ENCODE data around the gene LRRC14B.

- TF ChIP-seq CTCF (IDR thresholded peaks at IDR 0.05 in 4 of 5, conservative IDR thresholded peaks at IDR 0.05 in 1 of 5) = no peak
- no peak for TF ChIP-seq POLR2A (IDR thresholded peaks at IDR 0.05)
Measured at GRCh38 chr5:162190-162564, 29.1 kb upstream of the LRRC14B start.
